ENCODE results near the gene FAM120AOS.

GRCh38 chr9:93452710-93453046, 703 bp downstream of the FAM120AOS start:
- TF ChIP-seq CTCF (IDR thresholded peaks at IDR 0.05; ENCODE audit: low read depth, low read length, poor library complexity, severe bottlenecking) = no peak
- TF ChIP-seq EZH2phosphoT487 (IDR thresholded peaks at IDR 0.05; ENCODE audit: borderline replicate concordance, low read length) = no peak
